ENCODE results near the gene MEGF9.
"Not testable (repeated sequence)": the region's sequence is repeated elsewhere in the genome, so short reads cannot be mapped to it uniquely, and the experiment has no call there.

The MEGF9 gene

DNA sequence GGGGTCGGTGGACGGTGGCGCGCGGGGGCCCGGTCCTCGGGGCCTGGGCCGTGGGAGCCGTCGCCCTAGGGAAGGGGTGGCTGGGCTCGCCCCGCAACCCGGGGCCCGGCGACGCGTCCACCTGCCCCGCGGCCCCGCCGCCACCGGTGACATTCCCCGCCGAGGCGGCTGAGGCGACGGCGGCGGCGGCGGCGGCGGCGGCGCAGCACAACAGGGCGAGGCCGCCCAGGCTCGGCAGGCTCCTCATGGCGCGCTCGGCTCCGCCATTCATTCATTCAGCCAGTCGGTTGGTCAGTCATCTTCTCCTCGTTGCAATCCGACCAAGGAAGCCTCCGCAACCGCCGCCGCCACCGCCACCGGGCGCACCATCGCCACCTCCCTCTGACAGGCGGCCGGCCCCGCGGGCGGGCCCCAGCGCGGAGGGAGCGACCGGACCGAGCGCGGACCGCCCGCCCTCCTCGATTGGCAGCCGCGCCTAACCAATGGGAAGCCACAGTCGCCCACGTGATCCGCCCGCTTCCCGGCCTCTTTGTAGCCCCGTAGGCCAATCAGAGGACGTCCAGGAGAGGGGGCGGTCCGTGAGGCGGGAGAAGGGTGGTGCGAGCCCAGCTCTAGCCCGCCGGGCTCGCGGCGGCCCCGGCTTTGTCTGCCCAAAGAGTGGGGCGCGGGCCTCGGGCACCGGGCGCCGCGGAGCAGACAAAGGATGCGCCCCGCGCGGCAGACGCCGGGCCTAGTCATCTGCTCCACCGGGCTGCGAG lies at the start of gene MEGF9:
Gene MEGF9, minus strand, starts transcription at position 383 of the 758 bp plus-strand sequence. Its CDS starts 112 bp downstream, at position 271.
- Histone ChIP-seq H3K36me3 (ENCODE audit: control insufficient read depth, insufficient read depth, low read length) (no peaks in the 10 kb centered on the region), H3K4me3 (ENCODE audit: low read length) (peak within 1 kb of the TSS; percentile 96), H3K9ac (ENCODE audit: low read length) (peak within 1 kb of the TSS; percentile 81), H3K4me1 (ENCODE audit: control insufficient read depth, insufficient read depth, low read length) (peaks cover 6% of the 10 kb centered on the region), H3K27ac (ENCODE audit: low read depth, low read length) (peak within 1 kb of the TSS; percentile 70), H3K27me3 (ENCODE audit: control insufficient read depth, insufficient read depth, low read length) (no peaks in the 10 kb centered on the region)

DNA sequence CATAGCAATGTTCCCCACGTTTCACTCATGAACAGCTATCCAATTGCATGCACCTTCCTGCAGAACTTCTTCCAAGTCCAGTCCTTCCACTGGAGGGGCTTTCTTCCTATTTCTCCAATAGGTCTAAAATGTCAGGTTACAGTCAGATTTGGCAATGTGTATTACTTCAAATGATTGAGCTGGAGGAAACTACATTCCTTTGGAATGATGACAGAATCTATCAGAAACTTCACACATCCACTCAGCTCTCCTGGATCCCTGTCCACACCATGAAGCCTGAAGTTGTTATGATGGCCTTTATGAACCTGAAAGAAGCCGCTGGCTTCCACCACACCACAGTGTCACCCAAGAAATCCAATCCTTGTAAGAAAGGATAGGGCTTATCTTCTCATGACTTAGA lies 46.7 kb upstream of the MEGF9 start:
- Histone ChIP-seq H3K9ac (ENCODE audit: low read length) (no peak overlapping the region), H3K27ac (ENCODE audit: low read depth, low read length) (no peak overlapping the region), H3K4me1 (ENCODE audit: control insufficient read depth, insufficient read depth, low read length) (no peaks in the 10 kb centered on the region), H3K36me3 (ENCODE audit: control insufficient read depth, insufficient read depth, low read length) (peaks cover 13% of the 10 kb centered on the region), H3K4me3 (ENCODE audit: low read length) (no peak overlapping the region), H3K27me3 (ENCODE audit: control insufficient read depth, insufficient read depth, low read length) (no peaks in the 10 kb centered on the region)

DNA sequence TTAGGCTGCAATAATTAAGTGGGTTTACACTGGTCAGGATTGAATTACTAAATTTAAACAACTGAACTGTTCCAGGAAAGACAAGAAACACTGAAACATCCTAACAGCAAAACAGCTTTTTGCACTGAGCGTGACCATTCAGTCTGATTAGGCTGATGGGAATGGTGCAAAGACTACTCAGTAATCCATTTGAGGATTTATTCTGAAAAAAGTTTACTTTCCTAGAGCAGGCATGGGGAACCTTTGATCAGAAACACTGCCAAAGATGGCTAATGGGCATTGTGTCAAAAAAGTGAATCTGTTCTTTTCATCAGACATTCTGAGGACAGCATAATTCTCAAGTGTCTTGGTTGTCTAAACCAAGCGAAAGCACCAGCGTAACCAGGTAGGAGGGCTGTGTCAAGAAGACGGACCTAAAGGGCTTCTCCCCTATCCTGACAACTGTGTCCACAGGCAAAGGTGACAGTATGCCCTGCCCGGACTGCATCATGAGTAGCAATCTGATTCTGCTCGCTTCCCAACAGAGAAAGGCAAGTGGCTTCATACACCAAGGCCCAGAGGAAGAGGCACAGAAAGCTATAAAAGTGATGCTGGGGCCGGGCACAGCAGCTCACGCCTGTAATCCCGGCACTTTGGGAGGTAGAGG lies 45.6 kb upstream of the MEGF9 start:
- Histone ChIP-seq H3K36me3 (ENCODE audit: control insufficient read depth, insufficient read depth, low read length) (peaks cover 13% of the 10 kb centered on the region), H3K4me1 (ENCODE audit: control insufficient read depth, insufficient read depth, low read length) (no peaks in the 10 kb centered on the region), H3K27ac (ENCODE audit: low read depth, low read length) (no peak overlapping the region), H3K9ac (ENCODE audit: low read length) (no peak overlapping the region), H3K27me3 (ENCODE audit: control insufficient read depth, insufficient read depth, low read length) (no peaks in the 10 kb centered on the region), H3K4me3 (ENCODE audit: low read length) (no peak overlapping the region)

DNA sequence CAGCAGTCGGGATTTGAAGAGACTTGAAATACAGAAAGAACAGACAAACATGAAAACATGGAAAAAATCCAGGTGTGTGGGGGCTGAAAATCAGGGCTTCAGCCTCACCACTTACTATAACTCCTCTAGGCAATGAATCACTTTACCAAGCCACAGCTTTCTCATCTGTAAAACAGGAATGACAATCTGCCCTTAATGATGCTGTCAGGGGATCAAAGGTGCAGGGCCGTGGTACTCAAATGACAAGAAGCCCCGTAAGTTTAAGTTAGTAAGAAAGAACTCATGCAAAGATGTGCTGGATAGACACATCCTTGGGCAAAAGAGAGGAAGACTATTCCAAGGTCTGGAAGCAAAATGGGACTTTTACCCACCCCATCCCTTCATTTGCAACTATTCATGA lies 44.3 kb upstream of the MEGF9 start:
- H3K36me3 ChIP-seq (ENCODE audit: control insufficient read depth, insufficient read depth, low read length), result peaks cover 6% of the 10 kb centered on the region
- no peaks in the 10 kb centered on the region for H3K27me3 ChIP-seq (ENCODE audit: control insufficient read depth, insufficient read depth, low read length)
- no peak overlapping the region for H3K4me3 ChIP-seq (ENCODE audit: low read length)
- H3K4me1 ChIP-seq (ENCODE audit: control insufficient read depth, insufficient read depth, low read length), result no peaks in the 10 kb centered on the region
- H3K9ac ChIP-seq (ENCODE audit: low read length), result no peak overlapping the region
- H3K27ac ChIP-seq (ENCODE audit: low read depth, low read length), result no peak overlapping the region

DNA sequence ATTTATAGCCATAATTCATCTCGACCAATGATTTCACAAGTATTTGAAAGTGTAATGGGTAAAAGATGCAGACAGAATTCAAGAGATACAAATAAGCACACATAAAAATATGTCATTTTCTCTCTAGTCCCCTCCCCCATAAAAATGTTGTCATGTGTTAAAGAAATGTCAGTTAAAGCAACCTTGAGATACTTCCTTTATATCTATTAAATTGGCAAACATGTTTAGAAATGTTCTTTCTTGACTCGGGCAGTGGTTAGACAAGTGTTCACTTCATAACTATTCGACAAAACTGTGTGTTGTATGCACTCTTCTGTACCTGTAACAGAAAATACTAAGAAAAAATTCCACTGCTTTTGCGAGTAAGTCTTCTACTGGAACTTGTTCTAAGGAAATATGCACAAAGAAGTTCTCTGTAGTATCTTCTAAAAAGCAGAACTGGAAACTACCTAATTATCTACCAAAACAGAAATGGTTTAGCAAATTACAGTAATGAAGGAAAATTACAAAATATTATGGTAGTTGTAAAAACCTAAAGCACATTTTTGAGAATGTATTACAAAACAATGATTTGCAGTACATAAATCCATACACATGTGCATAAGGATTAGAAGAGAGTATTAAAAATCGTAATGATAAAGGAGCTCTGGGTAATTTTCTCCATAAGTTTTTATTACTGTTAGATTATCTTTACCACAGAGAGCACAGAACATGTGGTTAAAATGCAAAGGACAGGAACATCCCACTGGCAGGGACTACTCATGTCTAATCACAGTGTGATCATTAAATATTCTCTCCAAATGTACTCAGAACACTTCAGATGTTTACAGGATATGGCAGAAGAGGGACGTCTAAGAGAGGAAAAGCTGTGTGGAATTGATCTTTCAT lies 43.0 kb upstream of the MEGF9 start:
- peaks cover 6% of the 10 kb centered on the region for H3K36me3 ChIP-seq (ENCODE audit: control insufficient read depth, insufficient read depth, low read length)

DNA sequence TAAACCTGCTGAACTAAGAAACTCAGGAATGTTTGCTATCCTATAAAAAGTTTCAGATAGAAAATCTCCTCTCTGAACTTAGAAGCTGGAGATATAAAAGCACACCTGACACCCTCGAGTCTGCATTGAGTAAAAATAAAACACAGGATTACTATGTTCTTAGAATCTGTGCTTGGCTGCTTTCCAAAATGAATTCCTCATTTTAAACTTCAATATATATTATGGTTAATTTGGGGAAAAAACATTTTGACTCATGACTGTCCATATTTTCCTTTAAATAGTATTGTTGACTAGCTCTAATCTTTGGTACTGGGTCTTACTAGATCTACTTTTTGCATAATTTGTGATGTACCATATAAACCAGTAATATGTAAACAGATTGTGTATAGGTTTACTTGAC lies 42.3 kb upstream of the MEGF9 start:
- Histone ChIP-seq H3K9ac (ENCODE audit: low read length) (no peak overlapping the region), H3K36me3 (ENCODE audit: control insufficient read depth, insufficient read depth, low read length) (peaks cover 6% of the 10 kb centered on the region), H3K4me1 (ENCODE audit: control insufficient read depth, insufficient read depth, low read length) (no peaks in the 10 kb centered on the region), H3K4me3 (ENCODE audit: low read length) (no peak overlapping the region), H3K27me3 (ENCODE audit: control insufficient read depth, insufficient read depth, low read length) (no peaks in the 10 kb centered on the region), H3K27ac (ENCODE audit: low read depth, low read length) (no peak overlapping the region)

More for the DNA sequence above, 43.0 kb upstream of the MEGF9 start:
- Histone ChIP-seq H3K27me3 (ENCODE audit: control insufficient read depth, insufficient read depth, low read length) (no peaks in the 10 kb centered on the region), H3K4me1 (ENCODE audit: control insufficient read depth, insufficient read depth, low read length) (no peaks in the 10 kb centered on the region), H3K9ac (ENCODE audit: low read length) (no peak overlapping the region), H3K4me3 (ENCODE audit: low read length) (no peak overlapping the region), H3K27ac (ENCODE audit: low read depth, low read length) (no peak overlapping the region)

DNA sequence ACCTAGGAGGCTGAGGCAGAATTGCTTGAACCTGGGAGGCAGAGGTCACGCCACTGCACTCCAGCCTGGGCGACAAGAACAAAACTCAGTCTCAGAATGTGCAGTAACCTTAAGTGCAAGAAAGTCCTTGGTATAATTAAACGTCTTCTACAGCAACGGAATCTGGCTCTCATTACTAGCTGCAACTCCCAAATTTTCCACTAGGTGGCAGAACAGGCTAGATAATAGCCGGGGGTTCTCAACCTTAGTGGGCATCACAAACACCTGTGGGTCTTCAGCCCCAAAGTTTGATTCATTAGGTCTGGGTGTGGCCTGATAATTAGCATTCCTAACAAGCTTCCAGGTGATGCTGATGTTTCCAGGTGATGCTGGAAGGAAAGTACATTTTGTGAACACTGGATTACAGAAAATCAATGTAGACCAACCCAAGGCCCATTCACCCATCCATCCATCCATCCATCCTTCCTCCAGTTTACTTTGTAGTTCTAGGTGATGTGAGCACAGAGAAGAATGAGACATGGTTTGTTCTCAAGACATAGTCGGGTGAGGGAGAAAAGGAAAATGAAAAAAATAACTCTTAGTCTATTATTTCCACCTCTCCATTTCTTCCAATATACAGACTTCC lies 41.7 kb upstream of the MEGF9 start:
- no peak overlapping the region for H3K27ac ChIP-seq (ENCODE audit: low read depth, low read length)
- no peak overlapping the region for H3K9ac ChIP-seq (ENCODE audit: low read length)
- H3K4me1 ChIP-seq (ENCODE audit: control insufficient read depth, insufficient read depth, low read length), result no peaks in the 10 kb centered on the region
- no peaks in the 10 kb centered on the region for H3K27me3 ChIP-seq (ENCODE audit: control insufficient read depth, insufficient read depth, low read length)
- no peak overlapping the region for H3K4me3 ChIP-seq (ENCODE audit: low read length)
- peaks cover under 1% of the 10 kb centered on the region for H3K36me3 ChIP-seq (ENCODE audit: control insufficient read depth, insufficient read depth, low read length)

DNA sequence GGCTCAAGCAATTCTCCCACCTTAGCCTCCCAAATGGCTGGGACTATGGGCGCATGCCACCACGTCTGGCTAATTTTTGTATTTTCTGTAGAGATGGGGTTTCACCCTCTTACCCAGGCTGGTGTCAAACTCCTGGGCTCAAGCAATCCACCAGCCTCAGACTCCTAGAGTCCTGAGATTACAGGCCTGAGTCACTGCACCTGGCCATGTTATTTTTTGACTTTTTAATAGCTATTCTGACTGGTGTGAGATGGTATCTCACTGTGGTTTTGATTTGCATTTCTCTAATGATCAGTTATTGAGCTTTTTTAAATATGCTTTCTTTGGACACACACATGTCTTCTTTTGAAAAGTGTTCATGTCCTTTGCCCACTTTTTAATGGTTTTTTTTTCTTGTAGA lies 40.8 kb upstream of the MEGF9 start:
- H3K27ac ChIP-seq (ENCODE audit: low read depth, low read length), result no peak overlapping the region
- no peaks in the 10 kb centered on the region for H3K36me3 ChIP-seq (ENCODE audit: control insufficient read depth, insufficient read depth, low read length)
- H3K27me3 ChIP-seq (ENCODE audit: control insufficient read depth, insufficient read depth, low read length), result no peaks in the 10 kb centered on the region
- H3K9ac ChIP-seq (ENCODE audit: low read length), result no peak overlapping the region
- no peak overlapping the region for H3K4me3 ChIP-seq (ENCODE audit: low read length)
- no peaks in the 10 kb centered on the region for H3K4me1 ChIP-seq (ENCODE audit: control insufficient read depth, insufficient read depth, low read length)

DNA sequence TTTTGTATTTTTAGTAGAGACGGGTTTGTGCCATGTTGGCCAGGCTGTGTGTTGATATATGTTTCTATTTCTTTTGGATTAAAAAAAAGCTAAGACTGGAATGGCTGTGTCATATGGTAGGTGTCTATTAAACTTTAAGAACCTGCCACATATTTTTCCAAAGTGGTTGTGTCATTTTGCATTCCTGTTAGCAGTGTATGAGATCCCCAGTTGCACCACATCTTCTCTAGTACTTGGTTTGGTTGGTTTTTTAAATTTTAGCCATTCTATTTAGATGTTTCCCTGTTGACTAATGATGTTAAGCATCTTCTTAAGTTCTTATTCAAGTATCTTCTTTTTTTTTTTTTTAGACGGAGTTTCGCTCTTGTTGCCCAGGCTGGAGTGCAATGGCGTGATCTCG lies 36.2 kb upstream of the MEGF9 start:
- Histone ChIP-seq H3K9ac (ENCODE audit: low read length) (no peak overlapping the region), H3K27me3 (ENCODE audit: control insufficient read depth, insufficient read depth, low read length) (no peaks in the 10 kb centered on the region), H3K27ac (ENCODE audit: low read depth, low read length) (no peak overlapping the region), H3K36me3 (ENCODE audit: control insufficient read depth, insufficient read depth, low read length) (no peaks in the 10 kb centered on the region), H3K4me3 (ENCODE audit: low read length) (no peak overlapping the region), H3K4me1 (ENCODE audit: control insufficient read depth, insufficient read depth, low read length) (no peaks in the 10 kb centered on the region)

DNA sequence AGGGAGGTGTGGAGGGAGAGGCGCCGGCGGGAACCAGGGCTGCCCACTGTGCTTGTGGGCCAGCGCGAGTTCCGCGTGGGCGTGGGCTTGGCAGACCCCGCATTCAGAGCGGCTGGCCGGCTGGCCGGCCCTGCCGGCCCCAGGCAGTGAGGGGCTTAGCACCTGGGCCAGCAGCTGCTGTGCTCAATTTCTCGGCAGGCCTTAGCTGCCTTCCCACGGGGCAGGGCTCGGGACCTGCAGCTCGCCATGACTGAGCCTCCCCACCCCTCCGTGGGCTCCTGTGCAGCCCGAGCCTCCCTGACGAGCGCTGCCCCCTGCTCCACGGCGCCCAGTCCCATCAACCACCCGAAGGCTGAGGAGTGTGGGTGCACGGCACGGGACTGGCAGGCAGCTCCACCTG lies 32.1 kb upstream of the MEGF9 start:
- H3K4me3 ChIP-seq (ENCODE audit: low read length); H3K27me3 ChIP-seq (ENCODE audit: control insufficient read depth, insufficient read depth, low read length); H3K27ac ChIP-seq (ENCODE audit: low read depth, low read length); H3K36me3 ChIP-seq (ENCODE audit: control insufficient read depth, insufficient read depth, low read length); H3K4me1 ChIP-seq (ENCODE audit: control insufficient read depth, insufficient read depth, low read length); H3K9ac ChIP-seq (ENCODE audit: low read length): not testable (repeated sequence)

DNA sequence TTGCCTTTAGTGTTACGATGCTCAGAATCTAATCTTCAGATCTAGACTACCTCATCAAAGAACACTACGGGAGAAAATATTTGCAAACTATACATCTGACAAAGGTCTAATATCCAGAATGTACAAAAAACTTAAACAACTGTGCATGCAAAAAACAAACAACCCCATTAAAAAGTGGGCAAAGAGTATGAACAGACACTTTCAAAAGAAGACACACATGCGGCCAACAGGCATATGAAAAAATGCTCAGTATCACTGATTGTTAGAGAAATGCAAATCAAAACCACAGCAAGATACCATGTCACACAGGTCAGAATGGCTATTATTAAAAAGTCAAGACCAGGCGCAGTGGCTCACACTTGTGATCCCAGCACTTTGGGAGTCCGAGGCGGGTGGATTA lies 31.0 kb upstream of the MEGF9 start:
- Histone ChIP-seq H3K27me3 (ENCODE audit: control insufficient read depth, insufficient read depth, low read length) (no peaks in the 10 kb centered on the region), H3K27ac (ENCODE audit: low read depth, low read length) (no peak overlapping the region), H3K4me3 (ENCODE audit: low read length) (no peak overlapping the region), H3K4me1 (ENCODE audit: control insufficient read depth, insufficient read depth, low read length) (no peaks in the 10 kb centered on the region), H3K9ac (ENCODE audit: low read length) (no peak overlapping the region), H3K36me3 (ENCODE audit: control insufficient read depth, insufficient read depth, low read length) (no peaks in the 10 kb centered on the region)

DNA sequence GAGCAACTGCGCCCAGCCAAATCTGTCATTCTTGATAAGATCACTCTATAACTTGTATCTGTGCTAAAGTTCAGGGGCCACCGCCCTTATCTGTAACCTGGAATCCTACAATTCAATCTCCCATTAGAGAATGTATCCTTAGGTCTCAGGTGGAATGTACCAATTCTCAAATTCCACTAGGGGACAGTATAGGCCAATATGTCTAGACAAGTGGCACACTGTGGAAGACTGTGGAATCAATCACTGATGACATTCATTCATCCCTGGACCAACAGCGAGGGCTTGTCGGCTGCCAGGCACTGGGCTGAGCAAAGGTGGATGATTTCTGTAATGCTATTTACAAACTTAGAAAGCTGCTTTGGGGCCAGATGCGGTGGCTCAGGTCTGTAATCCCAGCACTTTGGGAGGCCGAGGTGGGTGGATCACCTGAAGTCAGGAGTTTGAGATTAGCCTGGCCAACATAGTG lies 28.7 kb upstream of the MEGF9 start:
- no peaks in the 10 kb centered on the region for H3K36me3 ChIP-seq (ENCODE audit: control insufficient read depth, insufficient read depth, low read length)
- no peak overlapping the region for H3K4me3 ChIP-seq (ENCODE audit: low read length)
- H3K4me1 ChIP-seq (ENCODE audit: control insufficient read depth, insufficient read depth, low read length), result no peaks in the 10 kb centered on the region
- H3K9ac ChIP-seq (ENCODE audit: low read length), result no peak overlapping the region
- no peak overlapping the region for H3K27ac ChIP-seq (ENCODE audit: low read depth, low read length)
- no peaks in the 10 kb centered on the region for H3K27me3 ChIP-seq (ENCODE audit: control insufficient read depth, insufficient read depth, low read length)

All from rectal smooth muscle tissue (tissue), 1 donor.